HCT116 (cell line): ENCODE results near the gene UCK1. TPM values are rescaled to one million over a fixed set of nuclear protein-coding genes. Genes with fewer than 3 reads are reported as not detected.

Source experiments
- ATAC-seq: fragments of 200-7000 bp; cut with Tn5 transposase; 2 replicates; pipeline ENCODE4 v1.9.1; 2020; ENCODE audit warnings: mild to moderate bottlenecking, moderate library complexity
- BruUV-seq: library from RNA; stranded (reverse); fragments of 400-500 nt; replicated peaks from 2 replicates; lab custom pipeline; 2021; lab: Mats Ljungman, UMichigan
- CTCF ChIA-PET: fragments of 300-600 bp; sonication (Branson Sonifier 250); formaldehyde crosslinking; loops from one replicate; lab custom pipeline; 2021; ENCODE audit warnings: antibody characterized with exemption; lab: Charles Lee
- POLR2A ChIA-PET: fragments of 300-600, 350-600 bp; sonication (Branson Sonifier 250); formaldehyde crosslinking; loops from one replicate; lab custom pipeline; 2021; ENCODE audit warnings: antibody characterized with exemption; lab: Charles Lee
- RAD21 ChIA-PET, 2 experiments: fragments of 300-600 bp; sonication (Branson Sonifier 250); formaldehyde crosslinking; loops; one replicate each; lab custom pipeline; 2023; ENCODE audit warnings: low total read pairs in 2 of 2; ENCODE audit not compliant: uncharacterized antibody in 2 of 2, unreplicated experiment in 2 of 2, low non-redundant PET in 1 of 2; lab: Charles Lee
- DNase-seq: peaks from one replicate; pipeline ENCODE4 v3.0.0-alpha.2; 2010; ENCODE audit warnings: low read depth, low spot score
- H2AFZ ChIP-seq: fragments of 200-600 bp; shearing (Covaris generic), sonication (generic); 2 replicates; pipeline ENCODE4 v1.6.1; 2017; ENCODE audit warnings: low read depth, mixed run types, mixed read lengths, antibody characterized with exemption, low read length; ENCODE audit not compliant: poor library complexity, severe bottlenecking
- H3K27ac ChIP-seq: 2 replicates; pipeline ENCODE4 v1.5.1; 2012; ENCODE audit warnings: low read depth, low read length
- H3K27me3 ChIP-seq: fragments of 200-600 bp; sonication (generic); 2 replicates; pipeline ENCODE4 v1.6.1; 2016; ENCODE audit warnings: mixed run types, low read length, mixed read lengths; ENCODE audit not compliant: insufficient read depth
- H3K36me3 ChIP-seq, 2 experiments: fragments of 200-500 bp in 1 of 2; fragments of 200-600 bp in 1 of 2; sonication (Bioruptor generic) in 1 of 2; sonication (generic) in 1 of 2; 2 replicates each; pipeline versions ENCODE4 v1.5.1 to v1.6.1; 2014 to 2016; ENCODE audit warnings: low read length in 2 of 2, inconsistent platforms in 1 of 2, mixed read lengths in 1 of 2, mixed run types in 1 of 2; ENCODE audit not compliant: insufficient read depth in 2 of 2, control insufficient read depth in 1 of 2
- H3K4me1 ChIP-seq, 2 experiments: fragments of 200-600 bp in 1 of 2; sonication (generic) in 1 of 2; 2 replicates each; pipeline versions ENCODE4 v1.5.1 to v1.6.1; 2012 to 2017; ENCODE audit warnings: low read length in 2 of 2, inconsistent platforms in 1 of 2, mild to moderate bottlenecking in 1 of 2, mixed read lengths in 1 of 2, mixed run types in 1 of 2, moderate library complexity in 1 of 2; ENCODE audit not compliant: insufficient read depth in 2 of 2, control insufficient read depth in 1 of 2
- H3K4me2 ChIP-seq: fragments of 200-600 bp; sonication (generic); 2 replicates; pipeline ENCODE4 v1.6.1; 2017; ENCODE audit warnings: mixed run types, low read length, mixed read lengths
- H3K4me3 ChIP-seq, 2 experiments: fragments of 200-600 bp in 1 of 2; sonication (generic) in 1 of 2; replicated peaks in 1 of 2; 2 replicates each; pipeline ENCODE4 v1.5.1; 2011 to 2016; ENCODE audit warnings: low read length in 2 of 2, control low read depth in 1 of 2, low read depth in 1 of 2, mild to moderate bottlenecking in 1 of 2, mixed read lengths in 1 of 2, mixed run types in 1 of 2
- H3K79me2 ChIP-seq: fragments of 200-600 bp; sonication (generic); 2 replicates; pipeline ENCODE4 v1.6.1; 2017; ENCODE audit warnings: mild to moderate bottlenecking, mixed run types, low read length, moderate library complexity, mixed read lengths; ENCODE audit not compliant: insufficient read depth
- H3K9ac ChIP-seq: fragments of 200-600 bp; sonication (generic); 2 replicates; pipeline ENCODE4 v1.6.1; 2016; ENCODE audit warnings: low read length, mixed read lengths
- H3K9me2 ChIP-seq: fragments of 200-600 bp; sonication (generic), shearing (Covaris generic); 2 replicates; pipeline ENCODE4 v1.6.1; 2017; ENCODE audit warnings: mixed run types, mild to moderate bottlenecking, moderate library complexity; ENCODE audit not compliant: insufficient read depth
- H3K9me3 ChIP-seq, 2 experiments: fragments of 200-500 bp in 1 of 2; fragments of 200-600 bp in 1 of 2; sonication (Bioruptor generic) in 1 of 2; sonication (generic) in 1 of 2; 2 replicates each; pipeline ENCODE4 v1.6.1; 2014 to 2017; ENCODE audit warnings: low read length in 2 of 2, mixed read lengths in 2 of 2, inconsistent platforms in 1 of 2, low read depth in 1 of 2, mild to moderate bottlenecking in 1 of 2, mixed run types in 1 of 2, moderate library complexity in 1 of 2; ENCODE audit not compliant: control insufficient read depth in 1 of 2, insufficient read depth in 1 of 2
- H4K20me1 ChIP-seq: fragments of 200-600 bp; sonication (generic), shearing (Covaris generic); 2 replicates; pipeline ENCODE4 v1.6.1; 2017; ENCODE audit warnings: mixed run types, mild to moderate bottlenecking, moderate library complexity; ENCODE audit not compliant: insufficient read depth
- CBX3 ChIP-seq: IDR thresholded peaks from 2 replicates; pipeline ENCODE4 v1.6.1; 2012; ENCODE audit warnings: low read depth
- CEBPB ChIP-seq: IDR thresholded peaks from 2 replicates; pipeline ENCODE4 v1.6.1; 2012; ENCODE audit warnings: low read depth
- EGR1 ChIP-seq: IDR thresholded peaks from 2 replicates; pipeline ENCODE4 v1.6.1; 2012; ENCODE audit warnings: low read depth
- ELF1 ChIP-seq: IDR thresholded peaks from 2 replicates; pipeline ENCODE4 v1.6.1; 2012; ENCODE audit warnings: low read depth, borderline replicate concordance
- EZH2phosphoT487 ChIP-seq: fragments of 200-600 bp; IDR thresholded peaks from 2 replicates; pipeline ENCODE4 v1.6.1; 2018; ENCODE audit warnings: antibody characterized with exemption, borderline replicate concordance
- FOSL1 ChIP-seq: IDR thresholded peaks from 2 replicates; pipeline ENCODE4 v1.6.1; 2012; ENCODE audit warnings: low read depth
- JUND ChIP-seq: IDR thresholded peaks from 2 replicates; pipeline ENCODE4 v1.6.1; 2012
- POLR2A ChIP-seq: IDR thresholded peaks from 2 replicates; pipeline ENCODE4 v1.7.0; 2011; ENCODE audit warnings: borderline replicate concordance; ENCODE audit not compliant: insufficient read depth, insufficient read length; ENCODE audit errors: extremely low read depth
- RAD21 ChIP-seq: IDR thresholded peaks from 2 replicates; pipeline ENCODE4 v1.6.1; 2012; ENCODE audit warnings: low read depth, mild to moderate bottlenecking
- SP1 ChIP-seq: IDR thresholded peaks from 2 replicates; pipeline ENCODE4 v1.6.1; 2012; ENCODE audit warnings: low read depth
- YY1 ChIP-seq: IDR thresholded peaks from 2 replicates; pipeline ENCODE4 v1.6.1; 2011; ENCODE audit warnings: low read length, low read depth, moderate library complexity, mild to moderate bottlenecking; ENCODE audit not compliant: insufficient replicate concordance; ENCODE audit errors: extremely low read depth
- ZNF274 ChIP-seq: fragments of 200-500 bp; sonication (Bioruptor generic); IDR thresholded peaks from 2 replicates; pipeline ENCODE4 v1.6.1; 2014; ENCODE audit warnings: mild to moderate bottlenecking, low read depth, low read length, inconsistent platforms
- intact Hi-C: fragments of 100-400 bp; cut with micrococcal nuclease; formaldehyde crosslinking; loops from 2 replicates; pipeline ENCODE4 v1.10.0; 2022
- total RNA-seq: library from RNA; stranded (reverse); gene quantifications from one replicate; pipeline ENCODE4 v1.2.1, GENCODE V29; 2021; ENCODE audit not compliant: unreplicated experiment
- TF ChIP-seq, protein P1 (sequence below): IDR thresholded peaks from 2 replicates; pipeline ENCODE4 v1.6.1; 2012
- TF ChIP-seq, protein P2 (sequence below): IDR thresholded peaks from 2 replicates; pipeline ENCODE4 v1.6.1; 2012
- TF ChIP-seq, protein P3 (sequence below): IDR thresholded peaks from 2 replicates; pipeline ENCODE4 v1.6.1; 2011; ENCODE audit warnings: mild to moderate bottlenecking, low read length, moderate library complexity; ENCODE audit not compliant: insufficient replicate concordance; ENCODE audit errors: extremely low read depth
- TF ChIP-seq, protein P4 (sequence below): IDR thresholded peaks from 2 replicates; pipeline ENCODE4 v1.6.1; 2012; ENCODE audit warnings: low read depth

Gene UCK1
- total RNA-seq, 1 experiment from 2014 or later = 17.5 TPM

DNA sequence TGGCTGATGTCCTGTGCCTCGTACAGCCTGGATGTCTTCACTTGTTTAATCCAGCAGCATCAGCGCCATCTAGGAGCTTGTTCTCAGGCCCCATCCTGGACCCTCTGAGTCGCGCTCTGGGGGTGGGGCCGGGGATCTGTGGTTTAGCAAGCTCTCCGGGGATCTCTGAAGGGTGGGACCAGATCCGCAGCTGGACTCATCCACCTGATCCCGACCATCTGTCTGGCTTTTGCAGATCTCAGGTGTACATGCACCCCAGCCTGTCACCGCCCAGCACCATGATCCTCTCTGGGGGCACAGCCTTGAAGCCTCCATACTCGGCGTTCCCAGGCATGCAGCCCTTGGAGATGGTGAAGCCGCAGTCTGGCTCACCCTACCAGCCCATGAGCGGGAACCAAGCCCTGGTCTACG, 43.4 kb downstream of the UCK1 start:
- Histone ChIP-seq H4K20me1 (no peaks in the 10 kb centered on the region), H3K9me3 (no peaks in the 10 kb centered on the region), H3K9ac (no peak overlapping the region)
- TF ChIP-seq EZH2phosphoT487 (no peak), YY1 (no peak), SP1 (no peak), EGR1 (no peak), RAD21 (no peak), CBX3 (no peak), CEBPB (no peak), POLR2A (no peak)
- TF ChIP-seq, protein P1, sequence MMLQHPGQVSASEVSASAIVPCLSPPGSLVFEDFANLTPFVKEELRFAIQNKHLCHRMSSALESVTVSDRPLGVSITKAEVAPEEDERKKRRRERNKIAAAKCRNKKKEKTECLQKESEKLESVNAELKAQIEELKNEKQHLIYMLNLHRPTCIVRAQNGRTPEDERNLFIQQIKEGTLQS = no peak
- TF ChIP-seq, all 23 proteins: peak for 0
- ATAC-seq (no peak), DNase-seq (no peak)
- no peak overlapping the region for H3K4me2 ChIP-seq
- H3K36me3 ChIP-seq = peaks cover 75 to 88% of the 10 kb centered on the region in 2 experiments
- ChIA-PET POLR2A (no interaction called here), CTCF (no interaction called here), RAD21 (no interaction called here)
- no peaks in the 10 kb centered on the region for H3K4me1 ChIP-seq
- intact Hi-C loops = no loop called here
- no TSS peak for BruUV-seq
- H3K4me3 ChIP-seq = no peak overlapping the region
- H3K79me2 ChIP-seq = peaks cover 4% of the 10 kb centered on the region; the same call in 1 of the 2 replicates
- no peaks in the 10 kb centered on the region for H3K27me3 ChIP-seq
- no peak overlapping the region for H2AFZ ChIP-seq
- no peaks in the 10 kb centered on the region for H3K9me2 ChIP-seq
- no peak overlapping the region for H3K27ac ChIP-seq

DNA sequence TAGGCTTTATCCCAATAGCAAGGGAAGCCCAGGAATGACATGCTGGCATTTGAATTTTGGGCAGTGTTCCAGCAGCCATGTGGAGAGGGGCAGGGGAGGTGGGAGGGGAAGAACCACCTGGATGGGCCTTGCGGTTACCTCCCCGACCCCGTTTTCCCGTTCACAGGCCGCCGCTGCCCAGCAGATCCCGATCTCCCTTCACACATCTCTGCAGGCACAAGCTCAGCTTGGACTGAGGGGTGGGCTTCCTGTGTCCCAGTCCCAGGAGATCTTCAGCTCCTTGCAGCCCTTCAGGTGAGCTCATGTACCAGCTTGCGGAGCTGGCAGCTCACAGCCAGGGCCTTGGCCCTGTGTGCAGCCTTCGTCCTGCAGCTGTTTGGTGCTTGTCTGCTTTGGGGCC, 44.1 kb downstream of the UCK1 start:
- DNase-seq (no peak), ATAC-seq (no peak)
- no peak overlapping the region for H3K27ac ChIP-seq
- ChIA-PET CTCF (no interaction called here), POLR2A (no interaction called here), RAD21 (no interaction called here)
- no peaks in the 10 kb centered on the region for H4K20me1 ChIP-seq
- BruUV-seq = no TSS peak
- H3K4me3 ChIP-seq = no peak overlapping the region
- H3K4me2 ChIP-seq = no peak overlapping the region
- H3K27me3 ChIP-seq = no peaks in the 10 kb centered on the region
- no peak overlapping the region for H2AFZ ChIP-seq
- H3K9ac ChIP-seq = no peak overlapping the region
- H3K9me2 ChIP-seq = no peaks in the 10 kb centered on the region
- peaks cover 4% of the 10 kb centered on the region; the same call in 1 of the 2 replicates for H3K79me2 ChIP-seq
- intact Hi-C loops = no loop called here
- no peaks in the 10 kb centered on the region for H3K9me3 ChIP-seq
- no peaks in the 10 kb centered on the region for H3K4me1 ChIP-seq
- peaks cover 74 to 90% of the 10 kb centered on the region in 2 experiments for H3K36me3 ChIP-seq
- TF ChIP-seq FOSL1 (no peak), YY1 (no peak), POLR2A (no peak), JUND (no peak), CEBPB (no peak), ELF1 (no peak), ZNF274 (no peak)
- TF ChIP-seq, protein P2, sequence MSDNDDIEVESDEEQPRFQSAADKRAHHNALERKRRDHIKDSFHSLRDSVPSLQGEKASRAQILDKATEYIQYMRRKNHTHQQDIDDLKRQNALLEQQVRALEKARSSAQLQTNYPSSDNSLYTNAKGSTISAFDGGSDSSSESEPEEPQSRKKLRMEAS = no peak
- TF ChIP-seq, protein P3, sequence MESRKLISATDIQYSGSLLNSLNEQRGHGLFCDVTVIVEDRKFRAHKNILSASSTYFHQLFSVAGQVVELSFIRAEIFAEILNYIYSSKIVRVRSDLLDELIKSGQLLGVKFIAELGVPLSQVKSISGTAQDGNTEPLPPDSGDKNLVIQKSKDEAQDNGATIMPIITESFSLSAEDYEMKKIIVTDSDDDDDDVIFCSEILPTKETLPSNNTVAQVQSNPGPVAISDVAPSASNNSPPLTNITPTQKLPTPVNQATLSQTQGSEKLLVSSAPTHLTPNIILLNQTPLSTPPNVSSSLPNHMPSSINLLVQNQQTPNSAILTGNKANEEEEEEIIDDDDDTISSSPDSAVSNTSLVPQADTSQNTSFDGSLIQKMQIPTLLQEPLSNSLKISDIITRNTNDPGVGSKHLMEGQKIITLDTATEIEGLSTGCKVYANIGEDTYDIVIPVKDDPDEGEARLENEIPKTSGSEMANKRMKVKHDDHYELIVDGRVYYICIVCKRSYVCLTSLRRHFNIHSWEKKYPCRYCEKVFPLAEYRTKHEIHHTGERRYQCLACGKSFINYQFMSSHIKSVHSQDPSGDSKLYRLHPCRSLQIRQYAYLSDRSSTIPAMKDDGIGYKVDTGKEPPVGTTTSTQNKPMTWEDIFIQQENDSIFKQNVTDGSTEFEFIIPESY = no peak
- TF ChIP-seq, protein P4, sequence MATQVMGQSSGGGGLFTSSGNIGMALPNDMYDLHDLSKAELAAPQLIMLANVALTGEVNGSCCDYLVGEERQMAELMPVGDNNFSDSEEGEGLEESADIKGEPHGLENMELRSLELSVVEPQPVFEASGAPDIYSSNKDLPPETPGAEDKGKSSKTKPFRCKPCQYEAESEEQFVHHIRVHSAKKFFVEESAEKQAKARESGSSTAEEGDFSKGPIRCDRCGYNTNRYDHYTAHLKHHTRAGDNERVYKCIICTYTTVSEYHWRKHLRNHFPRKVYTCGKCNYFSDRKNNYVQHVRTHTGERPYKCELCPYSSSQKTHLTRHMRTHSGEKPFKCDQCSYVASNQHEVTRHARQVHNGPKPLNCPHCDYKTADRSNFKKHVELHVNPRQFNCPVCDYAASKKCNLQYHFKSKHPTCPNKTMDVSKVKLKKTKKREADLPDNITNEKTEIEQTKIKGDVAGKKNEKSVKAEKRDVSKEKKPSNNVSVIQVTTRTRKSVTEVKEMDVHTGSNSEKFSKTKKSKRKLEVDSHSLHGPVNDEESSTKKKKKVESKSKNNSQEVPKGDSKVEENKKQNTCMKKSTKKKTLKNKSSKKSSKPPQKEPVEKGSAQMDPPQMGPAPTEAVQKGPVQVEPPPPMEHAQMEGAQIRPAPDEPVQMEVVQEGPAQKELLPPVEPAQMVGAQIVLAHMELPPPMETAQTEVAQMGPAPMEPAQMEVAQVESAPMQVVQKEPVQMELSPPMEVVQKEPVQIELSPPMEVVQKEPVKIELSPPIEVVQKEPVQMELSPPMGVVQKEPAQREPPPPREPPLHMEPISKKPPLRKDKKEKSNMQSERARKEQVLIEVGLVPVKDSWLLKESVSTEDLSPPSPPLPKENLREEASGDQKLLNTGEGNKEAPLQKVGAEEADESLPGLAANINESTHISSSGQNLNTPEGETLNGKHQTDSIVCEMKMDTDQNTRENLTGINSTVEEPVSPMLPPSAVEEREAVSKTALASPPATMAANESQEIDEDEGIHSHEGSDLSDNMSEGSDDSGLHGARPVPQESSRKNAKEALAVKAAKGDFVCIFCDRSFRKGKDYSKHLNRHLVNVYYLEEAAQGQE = no peak
